ENCODE data around the gene ANKH. TPM values are rescaled to one million over a fixed set of nuclear protein-coding genes. Genes with fewer than 3 reads are reported as not detected.

The ANKH gene
- total RNA-seq, 1 experiment from 2014 or later, result 53.2 TPM

DNA sequence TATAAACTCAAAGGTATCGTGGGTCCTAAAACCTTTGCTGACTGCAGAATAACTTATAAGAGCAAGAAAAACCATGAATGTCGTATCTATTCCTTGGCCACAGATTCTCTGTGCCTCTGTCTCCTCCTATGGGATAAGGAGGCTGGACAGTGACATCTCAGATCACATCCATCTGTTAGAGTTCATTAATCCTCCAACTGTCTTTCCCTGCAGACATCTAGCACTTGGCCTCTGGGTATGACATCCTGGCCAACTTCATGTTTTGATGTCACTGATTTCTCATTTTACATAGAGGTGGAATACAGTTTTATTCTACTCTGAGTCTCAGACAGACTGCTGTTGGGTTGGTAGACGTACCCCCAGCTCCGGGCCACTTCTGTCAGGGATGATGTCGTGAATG lies 120.9 kb downstream of the ANKH start:
- Mint-ChIP-seq H3K27me3 (ENCODE audit: unreplicated experiment) (no peaks in the 10 kb centered on the region), H3K27ac (ENCODE audit: unreplicated experiment) (no peak overlapping the region), H3K36me3 (ENCODE audit: insufficient read depth, unreplicated experiment) (peaks cover 2% of the 10 kb centered on the region), H3K4me3 (ENCODE audit: low read depth, unreplicated experiment) (no peak overlapping the region), H3K9me3 (ENCODE audit: low read depth, unreplicated experiment) (no peaks in the 10 kb centered on the region), H3K4me1 (ENCODE audit: low read depth, unreplicated experiment) (no peaks in the 10 kb centered on the region)
- BruUV-seq (replicated peaks), result no TSS peak
- TF ChIP-seq, protein P1, sequence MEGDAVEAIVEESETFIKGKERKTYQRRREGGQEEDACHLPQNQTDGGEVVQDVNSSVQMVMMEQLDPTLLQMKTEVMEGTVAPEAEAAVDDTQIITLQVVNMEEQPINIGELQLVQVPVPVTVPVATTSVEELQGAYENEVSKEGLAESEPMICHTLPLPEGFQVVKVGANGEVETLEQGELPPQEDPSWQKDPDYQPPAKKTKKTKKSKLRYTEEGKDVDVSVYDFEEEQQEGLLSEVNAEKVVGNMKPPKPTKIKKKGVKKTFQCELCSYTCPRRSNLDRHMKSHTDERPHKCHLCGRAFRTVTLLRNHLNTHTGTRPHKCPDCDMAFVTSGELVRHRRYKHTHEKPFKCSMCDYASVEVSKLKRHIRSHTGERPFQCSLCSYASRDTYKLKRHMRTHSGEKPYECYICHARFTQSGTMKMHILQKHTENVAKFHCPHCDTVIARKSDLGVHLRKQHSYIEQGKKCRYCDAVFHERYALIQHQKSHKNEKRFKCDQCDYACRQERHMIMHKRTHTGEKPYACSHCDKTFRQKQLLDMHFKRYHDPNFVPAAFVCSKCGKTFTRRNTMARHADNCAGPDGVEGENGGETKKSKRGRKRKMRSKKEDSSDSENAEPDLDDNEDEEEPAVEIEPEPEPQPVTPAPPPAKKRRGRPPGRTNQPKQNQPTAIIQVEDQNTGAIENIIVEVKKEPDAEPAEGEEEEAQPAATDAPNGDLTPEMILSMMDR (IDR thresholded peaks at IDR 0.05; ENCODE audit: unreplicated experiment), result no peak
- intact Hi-C loops (cut with micrococcal nuclease; ENCODE audit: unreplicated experiment), result no loop called here
- no peak for DNase-seq
- CTCF ChIA-PET, result no interaction called here

DNA sequence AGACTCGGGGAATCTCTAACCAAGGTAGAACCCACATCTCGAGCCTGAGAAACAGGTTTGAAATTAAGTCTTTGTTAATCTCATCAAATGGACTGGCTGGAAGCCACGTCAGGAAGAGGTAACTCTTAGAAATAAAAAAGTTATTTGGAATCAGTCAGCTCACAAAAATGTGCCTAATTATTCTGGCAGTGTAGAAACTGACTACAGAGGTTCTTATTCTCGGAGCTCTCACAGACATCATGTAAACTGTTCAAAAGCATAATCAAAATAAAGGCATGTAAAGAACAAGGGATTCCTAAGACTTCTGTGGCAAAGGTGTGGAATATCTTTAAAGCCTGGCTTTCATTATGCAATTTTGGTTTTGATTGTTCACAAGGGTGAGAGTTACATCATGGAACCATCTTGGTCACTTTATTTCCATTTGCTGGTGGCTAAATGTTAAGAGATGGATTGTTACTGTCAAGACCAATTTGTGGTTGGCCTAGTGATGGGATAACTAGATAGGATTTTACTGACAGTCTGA lies 121.9 kb downstream of the ANKH start:
- Mint-ChIP-seq H3K27ac (ENCODE audit: unreplicated experiment) (no peak overlapping the region), H3K9me3 (ENCODE audit: low read depth, unreplicated experiment) (no peaks in the 10 kb centered on the region), H3K4me1 (ENCODE audit: low read depth, unreplicated experiment) (no peaks in the 10 kb centered on the region), H3K27me3 (ENCODE audit: unreplicated experiment) (no peaks in the 10 kb centered on the region), H3K36me3 (ENCODE audit: insufficient read depth, unreplicated experiment) (peaks cover 4% of the 10 kb centered on the region), H3K4me3 (ENCODE audit: low read depth, unreplicated experiment) (no peak overlapping the region)
- no peak for DNase-seq
- CTCF ChIA-PET, result no interaction called here
- BruUV-seq (replicated peaks), result no TSS peak
- TF ChIP-seq, protein P1 (IDR thresholded peaks at IDR 0.05; ENCODE audit: unreplicated experiment), result no peak
- intact Hi-C loops (cut with micrococcal nuclease; ENCODE audit: unreplicated experiment), result no loop called here

DNA sequence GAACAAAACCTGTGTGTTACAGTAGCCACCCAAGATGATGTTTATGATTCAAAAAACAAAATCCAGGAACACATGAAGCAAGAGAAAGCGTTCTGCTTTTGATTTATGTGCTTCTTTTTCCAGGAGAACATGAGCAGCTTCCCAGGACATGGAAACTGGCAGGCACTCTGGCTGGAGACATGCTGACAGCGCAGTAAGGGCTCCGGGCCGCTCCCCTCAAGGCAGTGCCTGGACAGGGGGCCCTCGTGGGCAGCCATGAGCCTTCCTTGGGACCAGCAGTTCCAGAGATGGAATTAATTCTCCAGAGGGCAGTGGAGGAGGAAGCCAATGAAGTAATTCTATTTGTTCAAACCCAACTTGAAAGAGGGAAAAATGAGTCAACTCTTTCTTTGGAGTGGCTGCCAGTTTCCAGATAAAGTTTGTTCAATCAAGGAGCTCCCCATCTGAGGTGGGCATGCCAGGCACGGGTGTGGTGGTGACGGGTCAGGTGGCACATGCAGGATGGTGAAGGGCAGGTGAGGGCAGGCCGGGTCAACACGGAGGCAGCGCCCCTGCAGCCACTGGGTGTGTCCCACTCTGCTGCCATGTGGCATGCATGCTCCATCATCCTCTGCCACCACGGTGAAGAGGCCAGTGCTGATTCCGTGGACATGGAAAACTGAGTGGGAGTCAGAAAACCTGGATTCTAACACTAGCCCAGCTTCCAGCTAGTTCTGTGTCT lies 123.2 kb downstream of the ANKH start:
- TF ChIP-seq, protein P1 (IDR thresholded peaks at IDR 0.05; ENCODE audit: unreplicated experiment), result no peak
- no peaks in the 10 kb centered on the region for H3K4me1 Mint-ChIP-seq (ENCODE audit: low read depth, unreplicated experiment)
- no peak overlapping the region for H3K4me3 Mint-ChIP-seq (ENCODE audit: low read depth, unreplicated experiment)
- intact Hi-C loops (cut with micrococcal nuclease; ENCODE audit: unreplicated experiment), result no loop called here
- H3K36me3 Mint-ChIP-seq (ENCODE audit: insufficient read depth, unreplicated experiment), result peaks cover 4% of the 10 kb centered on the region
- CTCF ChIA-PET, result no interaction called here
- no TSS peak for BruUV-seq (replicated peaks)
- no peaks in the 10 kb centered on the region for H3K9me3 Mint-ChIP-seq (ENCODE audit: low read depth, unreplicated experiment)
- H3K27ac Mint-ChIP-seq (ENCODE audit: unreplicated experiment), result no peak overlapping the region
- no peaks in the 10 kb centered on the region for H3K27me3 Mint-ChIP-seq (ENCODE audit: unreplicated experiment)
- DNase-seq, result no peak

DNA sequence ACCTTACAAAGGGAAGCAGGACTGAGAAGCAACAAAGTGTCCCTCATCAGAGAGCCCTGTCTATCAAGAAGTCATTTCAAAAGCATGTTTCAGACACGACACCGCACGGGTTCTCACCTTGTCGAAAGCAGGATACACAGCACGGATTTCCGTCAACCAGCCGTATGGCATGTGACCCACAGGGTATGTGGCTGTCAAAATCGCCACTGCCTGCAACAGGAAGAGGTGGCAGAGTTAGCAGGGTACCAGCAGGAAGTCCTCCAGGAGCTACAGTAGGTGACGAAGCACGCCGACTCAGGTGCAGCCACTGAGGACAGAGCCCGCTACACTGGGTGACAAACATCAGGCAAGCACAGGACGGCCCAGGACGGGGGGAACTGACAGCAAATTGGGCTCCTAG lies 125.8 kb downstream of the ANKH start:
- Mint-ChIP-seq H3K27ac (ENCODE audit: unreplicated experiment) (no peak overlapping the region), H3K9me3 (ENCODE audit: low read depth, unreplicated experiment) (no peaks in the 10 kb centered on the region), H3K27me3 (ENCODE audit: unreplicated experiment) (no peaks in the 10 kb centered on the region), H3K36me3 (ENCODE audit: insufficient read depth, unreplicated experiment) (peaks cover 13% of the 10 kb centered on the region), H3K4me1 (ENCODE audit: low read depth, unreplicated experiment) (no peaks in the 10 kb centered on the region), H3K4me3 (ENCODE audit: low read depth, unreplicated experiment) (no peak overlapping the region)
- TF ChIP-seq, protein P1 (IDR thresholded peaks at IDR 0.05; ENCODE audit: unreplicated experiment), result no peak
- CTCF ChIA-PET, result no interaction called here
- no peak for DNase-seq
- BruUV-seq (replicated peaks), result no TSS peak
- intact Hi-C loops (cut with micrococcal nuclease; ENCODE audit: unreplicated experiment), result no loop called here
